GM23338 (cell line): ENCODE results near the gene EDA. TPM values are rescaled to one million over a fixed set of nuclear protein-coding genes. Genes with fewer than 3 reads are reported as not detected.

ENCODE experiments used
- ATAC-seq: fragments of 200-7000 bp; cut with Tn5 transposase; 3 replicates; pipeline ENCODE4 v1.9.1; 2020
- DNase-seq: peaks from one replicate; pipeline ENCODE4 v3.0.0-alpha.2; 2015; ENCODE audit warnings: low spot score
- H2AFZ ChIP-seq: fragments of 200-600 bp; sonication (generic); 2 replicates; pipeline ENCODE4 v1.8.0; 2016; ENCODE audit warnings: antibody characterized with exemption, mild to moderate bottlenecking, moderate library complexity
- H3F3A ChIP-seq: fragments of 200-600 bp; sonication (generic); replicated peaks from 2 replicates; pipeline ENCODE4 v1.8.0; 2017; ENCODE audit warnings: antibody characterized with exemption, mixed run types, low read depth
- H3K27ac ChIP-seq: fragments of 200-600 bp; sonication (generic); 2 replicates; pipeline ENCODE4 v1.6.1; 2016; ENCODE audit warnings: low read depth
- H3K27me3 ChIP-seq: fragments of 200-600 bp; sonication (generic); 2 replicates; pipeline ENCODE4 v1.8.0; 2016; ENCODE audit warnings: mild to moderate bottlenecking, mixed run types, moderate library complexity; ENCODE audit not compliant: insufficient read depth
- H3K36me3 ChIP-seq: fragments of 200-600 bp; sonication (generic); 2 replicates; pipeline ENCODE4 v1.8.0; 2016; ENCODE audit warnings: mild to moderate bottlenecking; ENCODE audit not compliant: insufficient read depth
- H3K4me1 ChIP-seq: fragments of 200-600 bp; sonication (generic); 2 replicates; pipeline ENCODE4 v1.8.0; 2016; ENCODE audit warnings: mild to moderate bottlenecking, moderate library complexity; ENCODE audit not compliant: insufficient read depth
- H3K4me2 ChIP-seq: fragments of 200-600 bp; sonication (generic); 2 replicates; pipeline ENCODE4 v1.7.1; 2017; ENCODE audit warnings: mixed run types
- H3K4me3 ChIP-seq: fragments of 200-600 bp; sonication (generic); 2 replicates; pipeline ENCODE4 v1.6.1; 2016; ENCODE audit warnings: mixed run types
- H3K79me2 ChIP-seq: fragments of 200-600 bp; sonication (generic); replicated peaks from 2 replicates; pipeline ENCODE4 v1.8.0; 2017; ENCODE audit warnings: mild to moderate bottlenecking; ENCODE audit not compliant: insufficient read depth
- H3K9me2 ChIP-seq: fragments of 200-600 bp; sonication (generic); 2 replicates; pipeline ENCODE4 v1.8.0; 2017; ENCODE audit not compliant: insufficient read depth
- H4K20me1 ChIP-seq: fragments of 200-600 bp; sonication (generic); replicated peaks from 2 replicates; pipeline ENCODE4 v1.8.0; 2017; ENCODE audit warnings: mild to moderate bottlenecking; ENCODE audit not compliant: insufficient read depth
- H3K27ac Mint-ChIP-seq: 2 replicates; pipeline ENCODE4 v1.8.0; 2020; ENCODE audit warnings: inconsistent platforms, mild to moderate bottlenecking, moderate library complexity, mixed read lengths
- H3K27me3 Mint-ChIP-seq: 3 replicates; pipeline ENCODE4 v1.8.0; 2022; ENCODE audit warnings: low read depth, mild to moderate bottlenecking, moderate library complexity, mixed read lengths, inconsistent platforms; ENCODE audit not compliant: insufficient read depth, poor library complexity
- H3K36me3 Mint-ChIP-seq: 3 replicates; pipeline ENCODE4 v1.8.0; 2021; ENCODE audit warnings: low read depth, mild to moderate bottlenecking, inconsistent platforms, moderate library complexity, mixed read lengths
- H3K4me1 Mint-ChIP-seq: 3 replicates; pipeline ENCODE4 v1.8.0; 2020; ENCODE audit warnings: mild to moderate bottlenecking, inconsistent platforms, mixed read lengths
- H3K4me3 Mint-ChIP-seq: 3 replicates; pipeline ENCODE4 v1.8.0; 2021; ENCODE audit warnings: moderate library complexity, mild to moderate bottlenecking, inconsistent platforms, mixed read lengths
- H3K9me3 Mint-ChIP-seq: 3 replicates; pipeline ENCODE4 v1.8.0; 2020; ENCODE audit warnings: moderate library complexity, mild to moderate bottlenecking, inconsistent platforms, mixed read lengths
- CTCF ChIP-seq, 2 experiments: fragments of 200-600 bp in 1 of 2; sonication (generic) in 1 of 2; conservative IDR thresholded peaks; 2 replicates each; pipeline versions ENCODE4 v1.5.1 to v1.6.1; 2016 to 2017; ENCODE audit warnings: antibody characterized with exemption in 2 of 2, low read depth in 2 of 2, mild to moderate bottlenecking in 2 of 2, moderate library complexity in 1 of 2
- ETS1 ChIP-seq: IDR thresholded peaks from 2 replicates; pipeline ENCODE4 v1.6.1; 2016; ENCODE audit warnings: antibody characterized with exemption
- EZH2 ChIP-seq: fragments of 200-600 bp; sonication (generic); IDR thresholded peaks from one replicate; pipeline ENCODE4 v1.8.0; 2017; ENCODE audit warnings: antibody characterized with exemption, mild to moderate bottlenecking, low read depth; ENCODE audit not compliant: unreplicated experiment
- JUNB ChIP-seq: IDR thresholded peaks from one replicate; pipeline ENCODE4 v1.6.1; 2016; ENCODE audit warnings: antibody characterized with exemption; ENCODE audit not compliant: unreplicated experiment
- POLR2AphosphoS5 ChIP-seq: IDR thresholded peaks from 2 replicates; pipeline ENCODE4 v1.6.1; 2016; ENCODE audit warnings: antibody characterized with exemption, low read depth
- STAT1 ChIP-seq: IDR thresholded peaks from one replicate; pipeline ENCODE4 v1.6.1; 2016; ENCODE audit warnings: antibody characterized with exemption; ENCODE audit not compliant: unreplicated experiment
- ZNF331 ChIP-seq: fragments of 250-450 bp; sonication (Bioruptor Pico); IDR thresholded peaks from 2 replicates; pipeline ENCODE4 v1.5.0; 2020; ENCODE audit warnings: low read depth, mild to moderate bottlenecking, moderate library complexity
- polyA plus RNA-seq: library from polyadenylated mRNA; unstranded; fragments of >200 nt; fragmentation: Nextera tagmentation; extraction: Ambion mirVana; gene quantifications from 2 replicates; pipeline ENCODE4 v1.2.1, GENCODE V29; 2016
- total RNA-seq: library from RNA; depleted of rRNA; stranded (reverse); fragments of >200 nt; shearing (Covaris generic); gene quantifications from 2 replicates; pipeline ENCODE4 v1.2.3, GENCODE V29; 2014
- TF ChIP-seq, protein P1 (sequence below): IDR thresholded peaks from one replicate; pipeline ENCODE4 v1.6.1; 2018; ENCODE audit warnings: antibody characterized with exemption; ENCODE audit not compliant: unreplicated experiment

The EDA gene
- total and polyA plus RNA-seq, 2 experiments from 2014 or later = 6.6 to 19.6 TPM

- no peaks in the 10 kb centered on the region for H3K4me1 ChIP-seq
- peaks cover 2% of the 10 kb centered on the region for H3K4me1 Mint-ChIP-seq
- no peak overlapping the region for H3K27ac ChIP-seq
- no peak overlapping the region for H2AFZ ChIP-seq
- H3K79me2 ChIP-seq = no peaks in the 10 kb centered on the region
- peaks cover 2% of the 10 kb centered on the region for H3K27me3 Mint-ChIP-seq
- H3K9me2 ChIP-seq = no peaks in the 10 kb centered on the region
- H3K4me2 ChIP-seq = no peak overlapping the region
- no peak overlapping the region for H3K4me3 ChIP-seq
- H3K36me3 Mint-ChIP-seq = no peaks in the 10 kb centered on the region
- H4K20me1 ChIP-seq = no peaks in the 10 kb centered on the region
- no peaks in the 10 kb centered on the region for H3K36me3 ChIP-seq
- peak; percentile 20 for DNase-seq
- no peaks in the 10 kb centered on the region for H3F3A ChIP-seq
- H3K27ac Mint-ChIP-seq = no peak overlapping the region
- TF ChIP-seq CTCF (conservative IDR thresholded peaks at IDR 0.05; ENCODE audit: low read depth in 2 of 2) = peak in 1 of 2 experiments; percentile 44; a peak in 2 of 4 replicates
- no peak for TF ChIP-seq POLR2AphosphoS5
- ATAC-seq = no peak
- no peak overlapping the region for H3K4me3 Mint-ChIP-seq
- no peaks in the 10 kb centered on the region for H3K9me3 Mint-ChIP-seq
- no peaks in the 10 kb centered on the region for H3K27me3 ChIP-seq
Measured at GRCh38 chrX:70043685-70044084, 427.8 kb downstream of the EDA start.

DNA sequence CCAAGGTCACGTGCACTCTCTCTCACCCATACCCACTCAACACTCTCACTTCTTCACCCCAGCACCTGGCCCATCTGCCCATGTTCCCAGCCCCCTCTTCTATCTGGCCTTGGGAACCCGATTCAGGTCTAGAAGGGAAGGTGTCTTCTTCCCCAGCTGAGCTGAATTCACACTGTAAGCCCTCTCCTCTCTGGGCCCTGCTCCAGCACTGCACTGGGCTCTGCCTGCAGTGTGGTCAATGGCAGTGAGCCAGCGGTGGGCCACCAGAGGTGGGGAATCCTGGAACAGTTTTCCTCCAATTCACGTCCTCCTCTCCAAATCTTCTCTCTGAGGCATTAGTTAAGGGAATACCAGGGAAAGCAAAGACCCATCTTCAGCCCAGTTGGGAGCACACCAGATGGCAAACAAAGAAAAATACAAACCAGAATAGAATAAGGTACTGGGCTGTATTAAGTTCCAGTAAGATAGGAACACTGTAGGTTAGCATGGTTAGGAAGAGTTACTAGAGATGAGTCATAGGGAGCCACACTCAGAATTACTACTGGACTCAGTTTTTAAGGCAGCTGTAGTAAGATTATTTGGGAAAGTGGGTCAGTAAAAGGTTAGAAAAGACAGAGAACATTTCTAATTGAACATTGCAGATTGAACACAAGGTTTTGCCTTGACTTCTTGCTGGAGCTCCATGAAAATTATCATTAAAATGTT is 428.8 kb downstream of the EDA start:
- ATAC-seq = no peak
- no peak overlapping the region for H3K4me3 Mint-ChIP-seq
- TF ChIP-seq ZNF331 (CRISPR knock-in tag) (no peak), JUNB (no peak)
- no peak for DNase-seq
- H3K4me3 ChIP-seq = no peak overlapping the region
- H3K9me2 ChIP-seq = no peaks in the 10 kb centered on the region
- H3K36me3 Mint-ChIP-seq = no peaks in the 10 kb centered on the region
- H3K4me2 ChIP-seq = no peak overlapping the region
- no peaks in the 10 kb centered on the region for H3K4me1 ChIP-seq
- H3F3A ChIP-seq = no peaks in the 10 kb centered on the region
- no peak overlapping the region for H2AFZ ChIP-seq
- no peaks in the 10 kb centered on the region for H3K9me3 Mint-ChIP-seq
- no peaks in the 10 kb centered on the region for H4K20me1 ChIP-seq
- no peaks in the 10 kb centered on the region for H3K27me3 ChIP-seq
- peaks cover 2% of the 10 kb centered on the region for H3K4me1 Mint-ChIP-seq
- H3K27me3 Mint-ChIP-seq = peaks cover 2% of the 10 kb centered on the region
- no peaks in the 10 kb centered on the region for H3K79me2 ChIP-seq
- no peak overlapping the region for H3K27ac ChIP-seq
- no peak overlapping the region for H3K27ac Mint-ChIP-seq
- H3K36me3 ChIP-seq = no peaks in the 10 kb centered on the region

GRCh38 chrX:70046978-70047377 is 431.1 kb downstream of the EDA start:
- no peak for ATAC-seq
- H3K27ac Mint-ChIP-seq = no peak overlapping the region

More at GRCh38 chrX:70046978-70047377, 431.1 kb downstream of the EDA start:
- H3K27ac ChIP-seq = no peak overlapping the region
- no peak overlapping the region for H2AFZ ChIP-seq
- H3K4me1 ChIP-seq = no peaks in the 10 kb centered on the region
- no peaks in the 10 kb centered on the region for H3K36me3 Mint-ChIP-seq
- no peak overlapping the region for H3K4me3 ChIP-seq
- no peak overlapping the region for H3K4me2 ChIP-seq
- no peaks in the 10 kb centered on the region for H3K27me3 ChIP-seq
- no peaks in the 10 kb centered on the region for H4K20me1 ChIP-seq
- no peak for DNase-seq
- H3K36me3 ChIP-seq = no peaks in the 10 kb centered on the region
- H3F3A ChIP-seq = no peaks in the 10 kb centered on the region
- no peak overlapping the region for H3K4me3 Mint-ChIP-seq
- H3K9me3 Mint-ChIP-seq = no peaks in the 10 kb centered on the region; the same call in 2 of the 3 replicates
- H3K27me3 Mint-ChIP-seq = peaks cover 2% of the 10 kb centered on the region
- TF ChIP-seq STAT1 (no peak), CTCF (conservative IDR thresholded peaks at IDR 0.05; ENCODE audit: low read depth in 2 of 2) (no peak), EZH2 (no peak), ETS1 (no peak)
- TF ChIP-seq, protein P1, sequence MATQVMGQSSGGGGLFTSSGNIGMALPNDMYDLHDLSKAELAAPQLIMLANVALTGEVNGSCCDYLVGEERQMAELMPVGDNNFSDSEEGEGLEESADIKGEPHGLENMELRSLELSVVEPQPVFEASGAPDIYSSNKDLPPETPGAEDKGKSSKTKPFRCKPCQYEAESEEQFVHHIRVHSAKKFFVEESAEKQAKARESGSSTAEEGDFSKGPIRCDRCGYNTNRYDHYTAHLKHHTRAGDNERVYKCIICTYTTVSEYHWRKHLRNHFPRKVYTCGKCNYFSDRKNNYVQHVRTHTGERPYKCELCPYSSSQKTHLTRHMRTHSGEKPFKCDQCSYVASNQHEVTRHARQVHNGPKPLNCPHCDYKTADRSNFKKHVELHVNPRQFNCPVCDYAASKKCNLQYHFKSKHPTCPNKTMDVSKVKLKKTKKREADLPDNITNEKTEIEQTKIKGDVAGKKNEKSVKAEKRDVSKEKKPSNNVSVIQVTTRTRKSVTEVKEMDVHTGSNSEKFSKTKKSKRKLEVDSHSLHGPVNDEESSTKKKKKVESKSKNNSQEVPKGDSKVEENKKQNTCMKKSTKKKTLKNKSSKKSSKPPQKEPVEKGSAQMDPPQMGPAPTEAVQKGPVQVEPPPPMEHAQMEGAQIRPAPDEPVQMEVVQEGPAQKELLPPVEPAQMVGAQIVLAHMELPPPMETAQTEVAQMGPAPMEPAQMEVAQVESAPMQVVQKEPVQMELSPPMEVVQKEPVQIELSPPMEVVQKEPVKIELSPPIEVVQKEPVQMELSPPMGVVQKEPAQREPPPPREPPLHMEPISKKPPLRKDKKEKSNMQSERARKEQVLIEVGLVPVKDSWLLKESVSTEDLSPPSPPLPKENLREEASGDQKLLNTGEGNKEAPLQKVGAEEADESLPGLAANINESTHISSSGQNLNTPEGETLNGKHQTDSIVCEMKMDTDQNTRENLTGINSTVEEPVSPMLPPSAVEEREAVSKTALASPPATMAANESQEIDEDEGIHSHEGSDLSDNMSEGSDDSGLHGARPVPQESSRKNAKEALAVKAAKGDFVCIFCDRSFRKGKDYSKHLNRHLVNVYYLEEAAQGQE = no peak
- H3K79me2 ChIP-seq = no peaks in the 10 kb centered on the region
- no peaks in the 10 kb centered on the region for H3K9me2 ChIP-seq
- peaks cover 2% of the 10 kb centered on the region for H3K4me1 Mint-ChIP-seq
